GM18873 (cell line): ENCODE measurements around the gene TBX3.
"Not testable (repeated sequence)": the region's sequence is repeated elsewhere in the genome, so short reads cannot be mapped to it uniquely, and the experiment has no call there.

Experiments used
- ATAC-seq: cut with Tn5 transposase; IDR thresholded peaks from one replicate; pipeline ENCODE4 v1.9.1; 2021; ENCODE audit warnings: mild to moderate bottlenecking, moderate library complexity, moderate number of reproducible peaks; ENCODE audit not compliant: unreplicated experiment, low FRiP score

Gene TBX3

DNA sequence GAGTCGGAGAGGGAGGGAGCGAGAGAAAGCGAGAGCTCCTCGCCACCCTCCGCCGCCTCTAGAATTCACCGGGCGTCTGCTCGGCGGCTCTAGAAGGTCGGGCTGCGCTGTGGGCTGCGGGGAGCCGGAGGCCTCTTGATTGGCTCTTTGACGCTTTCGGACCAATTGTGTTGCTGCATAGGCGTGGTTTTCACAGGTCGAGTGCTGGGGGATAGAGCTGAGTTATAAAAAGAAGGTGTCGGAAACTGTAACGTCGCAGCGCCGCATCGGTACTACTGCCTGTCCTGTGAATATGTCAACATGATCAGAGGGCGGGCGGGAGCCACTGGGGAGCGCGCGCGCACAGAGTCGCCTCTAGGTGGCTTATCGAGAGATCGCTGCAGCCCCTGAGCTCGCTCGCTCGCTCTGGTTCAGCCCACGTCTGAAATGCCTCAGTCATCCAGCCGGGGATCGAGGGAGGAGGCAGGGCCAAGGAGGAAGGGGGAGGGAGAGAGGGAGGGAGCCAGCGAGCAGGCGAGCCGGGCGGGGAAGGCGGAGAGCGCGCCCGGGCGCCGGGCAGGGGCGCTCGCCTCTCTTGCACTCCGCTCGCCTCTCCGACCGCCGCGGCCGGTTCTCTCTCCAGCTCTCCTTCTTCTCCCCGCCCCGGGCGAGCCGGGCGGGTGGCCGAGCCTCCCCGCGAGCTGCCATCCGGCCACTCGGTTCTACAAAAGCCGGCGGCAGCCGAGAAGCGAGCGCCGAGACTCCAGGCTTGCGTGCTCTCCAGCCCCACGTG is at the start of gene TBX3:
TBX3 (minus strand) TSS at position 78 of the 772 bp plus-strand sequence. CDS start 975 bp downstream, outside the sequence.
- ATAC-seq, result no peak

DNA sequence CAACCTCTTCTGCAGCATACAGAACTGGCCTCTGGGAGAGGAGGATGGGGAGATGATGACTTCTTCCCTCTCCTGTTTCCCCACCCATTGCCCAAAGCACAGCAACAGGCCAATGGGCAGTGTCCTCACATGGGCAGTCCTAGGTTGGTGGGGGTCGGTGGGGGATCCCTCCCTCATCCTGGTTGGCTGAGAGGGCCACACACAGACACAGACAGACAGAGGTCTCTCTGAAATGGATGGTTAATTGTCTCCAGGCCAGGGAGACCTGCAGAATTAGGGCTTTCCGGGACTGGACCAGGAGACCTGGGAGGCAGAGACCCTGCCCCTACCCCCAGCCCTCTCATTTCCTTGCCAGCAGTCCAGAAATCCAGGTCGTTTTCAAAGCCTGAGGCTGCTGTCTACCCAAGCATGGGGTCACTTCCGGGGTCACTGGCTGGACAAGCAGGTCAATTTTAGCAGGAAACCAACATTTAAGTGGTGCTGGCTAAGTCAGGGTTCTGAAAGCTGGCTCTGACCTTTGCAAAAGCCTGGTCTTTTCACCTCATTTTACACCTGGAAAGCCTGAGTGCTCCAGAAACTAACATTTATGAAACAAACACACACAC is 48.6 kb upstream of the TBX3 start:
- ATAC-seq, result no peak

DNA sequence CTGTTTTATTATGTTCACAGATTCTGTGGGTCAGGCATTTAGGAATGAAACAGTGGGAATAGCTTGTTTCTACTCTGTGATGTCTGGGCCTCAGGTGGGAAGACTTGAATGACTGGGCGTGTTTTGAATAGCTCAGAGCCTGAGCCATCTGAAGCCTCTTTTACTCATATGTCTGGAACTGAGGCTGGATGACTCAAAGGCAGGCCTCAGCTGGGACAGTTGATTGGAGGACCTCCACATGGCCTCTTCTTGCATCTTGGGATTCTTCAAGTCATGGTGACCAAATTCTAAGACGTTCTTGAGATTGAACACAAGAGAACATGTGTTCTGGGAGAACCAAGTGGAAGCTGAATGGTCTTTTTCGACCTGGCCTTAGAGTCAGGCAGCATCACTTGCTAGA is 45.8 kb upstream of the TBX3 start:
- no peak for ATAC-seq

DNA sequence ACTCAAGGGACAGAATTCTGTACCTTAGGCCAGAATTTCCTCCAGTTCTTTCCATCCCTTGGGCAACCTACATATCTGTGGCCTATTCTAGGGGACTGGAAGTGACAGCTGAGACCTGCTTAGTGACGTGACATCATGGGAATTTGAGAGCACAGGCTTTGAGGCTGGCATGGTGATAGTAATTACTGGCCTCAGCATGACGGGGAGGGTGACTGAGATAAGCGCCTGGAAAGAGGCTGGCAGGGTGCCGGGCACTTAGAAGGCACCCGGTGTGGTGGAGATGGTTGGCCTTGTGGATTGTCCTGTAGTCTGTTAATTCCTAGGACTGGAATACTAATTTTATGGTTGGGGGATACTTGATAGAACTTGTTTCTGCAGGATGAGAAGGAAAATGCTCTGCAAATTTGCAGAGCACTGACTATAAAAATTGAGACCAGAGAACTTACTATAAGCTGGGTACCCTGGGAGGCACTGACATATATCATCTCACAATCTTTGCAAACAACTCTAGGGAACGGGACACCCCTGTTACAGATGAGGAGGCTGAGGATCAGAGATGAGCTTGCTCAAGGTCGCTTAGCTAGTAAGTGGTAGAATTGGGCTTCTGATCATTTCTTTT is 42.2 kb upstream of the TBX3 start:
- no peak for ATAC-seq

DNA sequence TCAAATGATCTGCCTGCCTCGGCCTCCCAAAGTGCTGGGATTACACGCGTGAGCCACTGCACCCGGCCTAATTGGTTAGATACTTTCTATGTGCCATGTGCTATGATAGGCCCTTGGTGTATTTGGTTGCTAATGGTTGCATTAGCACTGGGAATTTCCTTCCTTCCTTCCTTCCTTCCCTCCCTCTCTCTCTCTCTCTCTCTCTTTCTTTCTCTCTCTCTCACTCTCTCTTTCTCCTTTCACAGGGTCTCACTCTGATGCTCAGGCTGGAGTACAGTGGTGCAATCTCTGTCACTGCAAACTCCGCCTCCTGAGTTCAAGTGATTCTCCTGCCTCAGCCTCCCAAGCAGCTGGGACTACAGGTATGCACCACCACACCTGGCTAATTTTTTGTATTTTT is 38.2 kb upstream of the TBX3 start:
- not testable (repeated sequence) for ATAC-seq

DNA sequence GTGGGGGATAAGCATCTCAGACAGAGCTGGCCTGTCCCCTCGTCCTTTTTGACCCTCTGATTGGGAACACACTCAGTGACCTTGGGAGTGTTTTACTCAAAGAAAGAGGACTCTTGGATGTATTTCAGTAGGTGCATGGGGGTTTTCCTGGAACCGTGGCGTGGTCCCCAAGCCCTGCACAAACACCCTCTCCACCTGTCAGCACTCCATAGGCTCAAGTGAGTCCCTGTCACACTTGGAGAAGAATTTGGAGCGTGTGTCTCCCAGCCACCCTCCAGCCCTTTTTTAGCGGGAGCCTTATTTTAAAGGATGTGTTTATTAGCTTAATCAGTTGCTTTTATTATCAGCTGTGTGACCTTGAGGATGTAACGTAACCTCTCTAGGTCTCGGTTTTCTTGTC is 37.3 kb upstream of the TBX3 start:
- no peak for ATAC-seq

DNA sequence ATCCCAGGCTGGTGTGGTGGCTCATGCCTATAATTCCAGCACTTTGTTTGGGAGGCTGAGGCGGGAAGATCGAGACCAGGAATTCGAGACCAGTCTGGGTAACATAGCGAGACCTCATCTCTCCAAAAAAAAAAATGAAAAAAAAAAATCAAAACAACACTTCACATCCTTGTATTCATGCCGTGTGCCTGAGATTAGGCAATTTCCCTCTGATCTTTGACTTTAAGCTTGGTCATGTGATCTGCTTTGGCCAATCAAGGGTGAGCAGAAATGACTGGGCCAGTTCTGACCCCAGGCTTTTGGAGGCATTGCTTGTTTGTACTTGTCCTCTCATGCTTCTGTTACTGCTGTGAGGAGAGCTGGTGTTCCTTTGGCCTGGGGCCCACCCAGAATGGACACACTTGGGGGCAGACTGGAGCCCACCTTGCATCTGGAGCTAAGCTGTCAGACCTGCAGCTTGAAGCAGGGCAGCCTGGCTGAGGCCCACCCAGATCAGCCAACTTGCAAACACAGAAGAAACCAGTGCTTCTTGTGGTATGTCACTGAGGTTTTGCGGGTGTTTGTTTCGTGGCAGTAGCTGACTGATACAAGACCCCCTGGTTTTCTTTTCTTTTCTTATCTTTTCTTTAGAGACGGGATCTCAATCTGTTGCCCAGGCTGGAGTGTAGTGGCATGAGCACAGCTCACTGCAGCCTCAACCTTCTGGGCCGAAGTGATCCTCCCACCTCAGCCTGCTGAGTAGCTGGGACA is 29.7 kb upstream of the TBX3 start:
- ATAC-seq, result no peak

DNA sequence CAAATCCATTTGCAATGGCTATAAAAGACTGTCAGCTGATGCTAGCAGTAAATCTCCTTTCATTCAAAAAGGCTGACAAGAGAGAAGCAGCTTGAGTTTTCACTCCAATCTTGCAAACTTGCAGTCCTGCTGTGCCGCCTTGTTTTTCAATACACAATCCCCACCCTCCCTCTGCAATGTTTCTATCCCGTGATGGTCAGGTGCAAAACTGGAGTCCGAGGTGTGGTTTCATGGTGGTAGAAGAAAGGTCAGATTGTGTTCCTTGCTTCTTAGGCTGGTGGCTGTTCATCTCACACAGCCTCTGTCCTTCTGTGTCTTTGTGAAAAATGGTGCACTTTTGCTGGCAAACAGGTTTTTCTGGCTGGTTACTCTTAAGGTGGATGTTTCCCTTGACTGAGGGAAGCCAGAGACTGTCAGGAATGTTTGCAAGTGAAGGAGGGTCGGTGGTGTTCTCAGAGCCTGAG is 27.7 kb upstream of the TBX3 start:
- ATAC-seq, result no peak

DNA sequence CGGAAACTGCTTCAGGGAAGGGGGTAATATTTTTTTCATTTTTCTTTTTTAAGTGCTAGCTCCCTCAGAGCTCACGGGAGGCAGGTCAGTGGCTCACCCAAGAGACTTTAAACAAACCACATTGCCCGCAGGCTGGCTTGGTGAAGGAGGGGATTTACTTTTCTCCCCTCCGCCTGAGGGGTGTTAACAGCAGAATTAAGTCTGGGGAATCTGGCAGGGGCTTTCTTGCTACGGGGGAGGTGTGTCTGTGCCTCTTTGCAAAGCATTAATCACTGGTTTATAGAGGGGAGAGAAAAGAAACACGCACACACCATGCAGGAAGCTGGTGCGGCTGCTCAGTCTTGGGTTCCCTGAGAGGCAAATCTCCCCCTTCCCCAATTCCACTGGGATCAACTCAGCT is 26.2 kb upstream of the TBX3 start:
- no peak for ATAC-seq

DNA sequence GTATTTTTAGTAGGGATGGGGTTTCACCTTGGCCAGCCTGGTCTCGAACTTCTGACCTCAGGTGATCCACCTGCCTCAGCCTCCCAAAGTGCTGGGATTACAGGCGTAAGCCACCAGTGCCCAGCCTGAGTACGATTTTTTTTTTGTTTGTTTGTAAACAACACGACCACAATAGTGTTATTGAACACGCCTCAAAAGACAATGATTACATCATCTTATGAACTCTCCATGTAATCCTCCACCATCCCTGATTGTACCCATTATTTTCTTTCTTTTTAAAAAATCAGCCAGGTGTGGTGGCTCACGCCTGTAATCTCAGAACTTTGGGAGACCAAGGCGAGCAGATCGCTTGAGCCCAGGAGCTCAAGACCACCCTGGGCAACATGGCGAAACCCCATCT is 25.1 kb upstream of the TBX3 start:
- no peak for ATAC-seq

DNA sequence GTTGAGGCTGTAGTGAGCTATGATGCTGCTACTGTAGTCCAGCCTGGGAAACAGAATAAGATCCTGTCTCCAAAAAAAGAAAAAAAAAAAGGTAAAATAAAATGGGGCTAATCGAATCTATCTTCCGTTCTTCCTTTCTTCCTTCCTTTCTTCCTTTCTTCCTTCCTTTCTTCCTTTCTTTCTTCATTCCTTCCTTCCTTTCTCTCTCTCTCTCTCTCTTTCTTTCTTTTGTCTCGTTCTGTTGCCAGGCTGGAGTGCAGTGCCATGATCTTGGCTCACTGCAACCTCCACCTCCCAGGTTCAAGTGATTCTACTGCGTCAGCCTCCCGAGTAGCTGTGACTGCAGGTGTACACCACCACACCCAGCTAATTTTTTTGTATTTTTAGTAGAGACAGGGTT is 24.6 kb upstream of the TBX3 start:
- ATAC-seq, result not testable (repeated sequence)

DNA sequence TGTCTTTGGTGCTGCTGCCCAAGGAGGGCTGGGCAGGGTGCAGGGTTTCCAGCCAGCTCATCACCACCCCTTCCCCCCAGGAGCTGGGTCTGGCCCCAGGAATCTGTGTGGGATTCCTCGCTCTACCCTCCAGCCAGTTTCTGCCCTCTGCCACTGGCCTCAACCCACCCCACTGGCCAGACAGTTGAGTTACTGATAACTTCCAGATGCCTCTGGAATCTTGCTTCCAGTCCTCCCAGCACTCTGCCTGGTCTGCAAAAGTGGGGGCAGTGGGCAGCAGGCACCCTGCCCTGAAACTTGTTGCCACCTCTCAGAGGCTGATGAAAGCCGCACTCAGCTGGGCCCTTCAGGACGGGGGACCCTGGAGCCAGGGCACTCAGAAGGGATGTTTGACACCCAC is 20.1 kb upstream of the TBX3 start:
- ATAC-seq, result no peak

DNA sequence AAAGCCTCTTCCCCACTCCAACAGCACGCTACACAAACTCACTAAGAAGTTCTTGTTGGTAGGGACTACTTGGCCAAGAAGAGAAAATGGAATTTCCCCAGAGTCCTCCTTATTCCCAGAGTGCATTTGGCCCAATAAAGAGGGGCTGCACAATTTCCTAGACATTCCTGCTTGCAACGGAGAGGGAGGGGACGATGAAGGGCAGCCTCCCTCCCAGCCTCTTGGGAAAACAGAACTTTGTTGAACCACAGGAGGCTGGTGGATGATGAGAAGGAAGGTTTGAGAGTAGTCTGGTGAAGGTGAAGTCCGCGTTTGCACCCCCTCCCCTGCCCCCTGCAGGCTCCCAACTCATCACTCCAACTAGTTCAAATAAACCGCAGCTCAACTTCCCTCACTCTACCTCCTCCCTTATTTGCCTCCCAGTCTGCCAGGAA is 19.1 kb upstream of the TBX3 start:
- no peak for ATAC-seq

DNA sequence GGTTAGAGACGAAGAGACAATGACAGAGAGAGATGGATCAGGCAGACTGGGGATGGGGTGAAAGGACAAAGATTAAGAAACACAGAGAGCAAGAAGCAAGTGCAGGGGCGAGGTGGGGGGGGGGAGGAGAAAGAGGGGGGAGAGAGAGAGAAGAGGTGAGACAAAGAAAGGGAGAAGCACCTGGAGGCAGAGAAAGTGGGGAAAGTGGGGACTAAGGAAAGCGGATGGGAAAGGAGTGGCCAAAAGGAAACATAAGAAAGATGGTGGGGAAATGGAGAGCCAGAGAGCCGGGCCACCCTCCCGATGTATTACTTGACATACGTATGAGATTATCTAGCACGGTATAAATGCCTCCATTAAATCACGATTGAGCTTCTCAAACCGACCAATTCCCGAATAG is 18.5 kb upstream of the TBX3 start:
- ATAC-seq, result no peak

DNA sequence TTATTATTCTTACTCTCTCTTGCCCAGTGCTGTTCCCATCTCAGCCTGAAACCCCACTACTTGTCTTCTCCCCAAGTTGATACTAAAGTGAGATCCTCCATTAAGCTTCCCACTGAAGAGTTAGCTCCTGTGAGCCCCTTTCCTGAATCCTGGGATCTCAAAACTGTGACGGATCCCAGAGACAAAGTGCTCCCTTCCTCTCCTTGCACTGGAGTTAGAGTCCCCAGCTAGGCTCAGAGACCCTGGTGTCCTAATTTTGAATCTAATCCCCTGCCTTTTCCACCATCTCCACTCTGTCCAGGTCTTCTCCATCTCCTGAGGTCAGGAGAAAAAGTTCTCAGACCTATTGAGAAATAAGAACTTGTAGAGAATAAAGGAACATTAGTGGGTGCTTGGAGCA is 17.6 kb upstream of the TBX3 start:
- no peak for ATAC-seq

DNA sequence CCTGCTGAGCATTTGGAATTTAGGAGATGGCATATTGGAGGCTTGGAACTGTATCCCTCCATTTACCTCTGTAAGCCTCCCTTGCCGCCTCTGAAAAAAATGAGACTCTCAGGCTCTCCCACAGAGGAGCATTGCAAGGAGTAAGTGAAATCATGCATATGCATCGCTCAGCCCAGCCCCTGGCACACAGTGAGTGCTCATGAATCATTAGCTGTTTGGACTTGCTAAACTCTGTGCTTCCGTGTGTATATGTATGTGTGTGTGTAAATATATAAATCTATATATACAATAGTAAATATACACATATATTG is 17.1 kb upstream of the TBX3 start:
- no peak for ATAC-seq

DNA sequence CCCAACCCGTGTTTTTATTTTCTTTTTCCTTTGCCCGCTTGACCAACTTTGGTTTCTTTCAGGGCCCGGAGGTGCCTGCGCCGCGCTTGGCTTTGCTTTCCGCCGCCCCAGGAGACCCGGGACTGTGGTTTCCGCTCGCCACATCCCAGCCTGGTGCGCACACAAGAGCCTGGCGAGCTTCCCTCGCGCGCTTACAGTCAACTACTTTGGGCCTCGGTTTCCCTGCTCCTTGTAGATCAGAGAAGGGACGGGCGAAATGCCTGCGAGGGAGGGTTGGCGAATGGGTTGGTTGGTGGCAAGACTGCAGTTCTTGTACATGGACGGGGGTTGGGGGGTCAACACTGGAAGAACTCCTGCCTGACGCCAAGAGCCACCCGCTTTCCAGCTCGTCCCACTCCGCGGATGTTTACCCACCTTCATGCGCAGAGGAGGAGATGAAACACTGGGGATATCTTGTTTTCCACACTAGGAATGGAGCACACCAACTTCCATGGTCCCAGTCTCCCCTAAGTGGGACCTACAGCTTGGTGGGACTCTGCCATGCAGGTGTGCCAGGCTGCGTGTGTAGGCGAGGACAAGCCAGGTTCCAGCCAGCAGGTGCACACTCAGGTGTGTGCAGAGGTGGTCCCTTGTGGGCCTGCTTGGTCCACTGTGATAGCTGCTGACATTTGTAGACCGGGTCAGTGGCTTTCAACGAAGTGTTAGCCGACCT is 16.6 kb upstream of the TBX3 start:
- ATAC-seq, result no peak

DNA sequence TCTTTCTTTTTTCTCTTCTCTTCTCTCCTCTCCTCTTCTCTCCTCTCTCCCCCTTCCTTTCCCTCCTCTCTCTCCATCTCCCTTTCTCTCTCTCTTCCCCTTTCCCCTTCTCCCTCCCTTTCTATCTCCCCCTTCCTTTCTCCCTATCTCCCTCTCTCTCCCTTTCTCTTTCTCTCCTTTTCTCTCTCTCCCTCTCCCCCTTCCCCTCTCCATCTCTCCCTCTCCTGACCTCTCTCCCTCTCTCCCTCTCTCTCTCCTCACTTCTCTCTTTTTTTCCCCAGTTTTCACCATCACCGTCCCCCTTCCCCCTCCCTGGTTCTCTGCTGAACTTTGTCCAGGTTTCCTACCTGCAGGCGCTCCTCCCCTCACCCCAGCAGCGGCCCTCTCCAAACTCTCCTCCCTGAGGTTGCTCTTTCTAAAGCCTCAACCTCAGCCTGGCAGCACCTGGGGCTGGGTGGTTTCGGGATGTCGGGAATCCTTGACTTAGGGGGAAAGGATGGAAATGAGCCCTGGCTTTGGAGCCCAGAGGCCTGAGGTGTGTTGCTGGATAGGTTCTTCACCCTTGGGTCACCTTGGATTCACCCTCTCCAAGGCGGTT is 14.7 kb upstream of the TBX3 start:
- no peak for ATAC-seq

DNA sequence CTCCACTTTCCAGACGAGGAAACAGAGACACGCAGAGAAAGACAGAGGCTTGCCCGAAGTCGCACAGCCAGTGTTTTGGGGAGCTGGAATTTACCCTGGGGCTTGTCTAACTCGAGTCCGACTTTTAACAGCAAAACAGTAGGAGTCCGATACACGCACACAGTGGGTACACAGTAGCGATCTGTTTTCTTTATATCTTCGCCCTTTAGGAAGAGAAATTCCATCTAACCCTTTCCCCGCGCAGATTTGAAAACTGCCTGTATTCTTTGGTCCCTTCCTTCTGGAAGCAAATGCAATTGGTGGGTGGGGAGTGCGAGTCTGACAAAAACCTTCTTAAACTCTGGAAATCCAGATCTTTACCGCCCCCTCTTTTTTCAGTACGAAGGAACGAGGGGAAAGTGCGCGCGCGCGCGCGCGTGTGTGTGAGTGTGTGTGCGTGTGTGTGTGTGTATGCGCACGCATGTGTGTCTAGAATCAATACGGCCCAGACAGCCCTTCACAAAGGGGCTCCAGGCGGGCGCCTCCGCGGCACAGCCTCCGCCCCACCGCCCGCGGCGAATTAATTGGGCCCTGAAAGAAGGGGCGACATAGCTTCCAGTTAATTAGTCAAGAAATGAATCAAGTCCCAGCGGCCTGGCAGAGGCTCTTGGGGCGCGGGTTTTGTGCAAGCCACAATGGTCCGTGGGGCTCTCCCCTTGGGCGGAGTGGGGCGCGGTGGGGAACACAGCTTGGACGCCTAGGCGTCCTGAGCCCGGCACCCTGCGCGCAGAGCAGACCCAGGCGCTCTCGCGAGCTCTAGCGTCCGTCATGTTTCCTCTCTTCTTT is 14.0 kb upstream of the TBX3 start:
- ATAC-seq, result no peak
